Amniotic epithelial cell (primary cell): ENCODE results near the gene PRDM16.

Experiments used
- DNase-seq: peaks from one replicate; pipeline ENCODE4 v3.0.0-alpha.2; 2010; ENCODE audit warnings: low read depth

PRDM16 gene

GRCh38 chr1:3069491-3070308, 697 bp downstream of the PRDM16 start:
- peak; percentile 16 for DNase-seq

GRCh38 chr1:3070309-3070643, 1.3 kb downstream of the PRDM16 start:
- DNase-seq = no peak

- no peak for DNase-seq
Measured at GRCh38 chr1:3070644-3071564, 1.9 kb downstream of the PRDM16 start.

GRCh38 chr1:3071565-3072390, 2.8 kb downstream of the PRDM16 start:
- DNase-seq = no peak

- no peak for DNase-seq
Measured at GRCh38 chr1:3072391-3073185, 3.6 kb downstream of the PRDM16 start.

GRCh38 chr1:3073186-3073488, 4.1 kb downstream of the PRDM16 start:
- no peak for DNase-seq

GRCh38 chr1:3073489-3074296, 4.7 kb downstream of the PRDM16 start:
- no peak for DNase-seq

- no peak for DNase-seq
Measured at GRCh38 chr1:3074297-3074741, 5.3 kb downstream of the PRDM16 start.

- no peak for DNase-seq
Measured at GRCh38 chr1:3074800-3075199, 5.8 kb downstream of the PRDM16 start.

- no peak for DNase-seq
Measured at GRCh38 chr1:3075666-3076362, 6.8 kb downstream of the PRDM16 start.

GRCh38 chr1:3076363-3076740, 7.3 kb downstream of the PRDM16 start:
- no peak for DNase-seq

- no peak for DNase-seq
Measured at GRCh38 chr1:3077081-3077480, 8.1 kb downstream of the PRDM16 start.

- DNase-seq = no peak
Measured at GRCh38 chr1:3077561-3077960, 8.6 kb downstream of the PRDM16 start.

GRCh38 chr1:3078430-3078861, 9.4 kb downstream of the PRDM16 start:
- no peak for DNase-seq

- DNase-seq = no peak
Measured at GRCh38 chr1:3078871-3079270, 9.9 kb downstream of the PRDM16 start.

GRCh38 chr1:3079381-3080052, 10.5 kb downstream of the PRDM16 start:
- no peak for DNase-seq

GRCh38 chr1:3080053-3080955, 11.3 kb downstream of the PRDM16 start:
- no peak for DNase-seq

GRCh38 chr1:3081171-3081683, 12.2 kb downstream of the PRDM16 start:
- DNase-seq = no peak
